Stimulated activated CD4-positive, alpha-beta T cell treated with anti-CD3 and anti-CD28 coated beads, TNF-alpha, amount 100 ng/mL, for 1 hour (primary cell): Measurements from ENCODE around the gene MCTP2.

ENCODE experiments used
- DNase-seq, 3 donors: peaks; one replicate each; pipeline ENCODE4 v3.0.0-alpha.2; 2020; ENCODE audit warnings: low read depth in 3 of 3, low spot score in 1 of 3

Gene MCTP2

GRCh38 chr15:94263341-94264273 is 32.2 kb downstream of the MCTP2 start:
- no peak for DNase-seq

- DNase-seq: no peak
Observed at GRCh38 chr15:94265009-94265408, 33.6 kb downstream of the MCTP2 start.

DNA sequence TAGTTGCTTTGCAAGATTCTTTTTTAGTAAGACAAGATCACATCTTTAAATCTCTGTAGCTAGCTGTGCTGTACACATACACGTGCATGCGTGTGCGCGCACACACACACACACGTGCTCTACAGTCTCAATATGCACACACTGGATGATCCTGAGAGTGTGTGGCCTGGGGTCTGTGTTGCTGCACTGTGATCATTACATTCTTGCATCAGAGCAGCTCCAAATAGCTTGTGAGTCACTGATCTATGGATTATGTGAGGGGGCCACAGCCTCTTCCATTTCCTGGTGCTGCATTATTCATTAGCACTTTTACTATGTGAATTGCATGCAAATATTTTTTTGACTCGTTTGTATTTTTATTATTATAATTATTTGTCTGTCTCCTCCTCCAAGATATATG is 34.6 kb downstream of the MCTP2 start:
- no peak for DNase-seq

DNA sequence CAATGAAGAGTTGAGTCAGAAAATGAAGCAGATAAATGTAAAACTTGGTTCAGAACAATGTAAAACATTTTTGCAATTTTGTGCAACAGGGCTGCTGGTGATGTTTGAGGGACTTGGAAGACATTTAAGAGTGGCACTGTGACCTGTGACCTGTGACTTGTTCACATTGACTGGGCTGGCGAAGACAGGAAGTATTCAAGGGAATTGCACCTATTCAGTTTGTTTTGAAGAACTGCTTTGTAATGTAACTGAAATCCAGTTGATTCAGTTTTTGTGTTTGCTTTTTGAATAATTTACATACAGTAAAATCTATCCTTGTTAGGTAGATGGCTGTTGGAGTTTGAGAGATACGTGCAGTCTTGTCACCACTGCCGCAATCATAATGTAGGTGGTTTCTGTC is 35.4 kb downstream of the MCTP2 start:
- no peak for DNase-seq

GRCh38 chr15:94269954-94270353 is 38.6 kb downstream of the MCTP2 start:
- DNase-seq: no peak

- no peak for DNase-seq
Observed at GRCh38 chr15:94270570-94270969, 39.2 kb downstream of the MCTP2 start.

GRCh38 chr15:94272251-94272898 is 41.0 kb downstream of the MCTP2 start:
- DNase-seq: no peak

- DNase-seq: no peak
Observed at GRCh38 chr15:94273826-94274225, 42.5 kb downstream of the MCTP2 start.

GRCh38 chr15:94274745-94275144 is 43.4 kb downstream of the MCTP2 start:
- DNase-seq: no peak

- DNase-seq: no peak
Observed at GRCh38 chr15:94277485-94277884, 46.1 kb downstream of the MCTP2 start.

GRCh38 chr15:94279736-94280135 is 48.4 kb downstream of the MCTP2 start:
- no peak for DNase-seq

DNA sequence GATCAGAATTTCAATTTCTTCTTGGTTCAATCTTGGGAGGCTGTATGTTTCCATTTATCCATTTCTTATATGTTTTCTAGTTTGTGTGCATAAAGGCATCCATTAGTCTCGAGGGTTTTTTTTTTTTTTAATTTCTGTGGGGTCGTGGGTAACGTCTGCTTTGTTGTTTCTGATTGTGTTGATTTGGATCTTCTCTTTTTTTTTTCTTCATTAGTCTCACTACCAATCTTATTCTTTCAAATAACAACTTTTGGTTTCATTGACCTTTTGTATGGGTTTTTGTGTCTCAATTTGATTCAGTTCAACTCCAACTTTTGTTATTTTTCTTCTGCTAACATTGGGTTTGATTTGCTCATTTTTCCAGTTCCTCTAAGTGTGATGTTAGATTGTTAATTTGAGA is 48.9 kb downstream of the MCTP2 start:
- DNase-seq: no peak

DNA sequence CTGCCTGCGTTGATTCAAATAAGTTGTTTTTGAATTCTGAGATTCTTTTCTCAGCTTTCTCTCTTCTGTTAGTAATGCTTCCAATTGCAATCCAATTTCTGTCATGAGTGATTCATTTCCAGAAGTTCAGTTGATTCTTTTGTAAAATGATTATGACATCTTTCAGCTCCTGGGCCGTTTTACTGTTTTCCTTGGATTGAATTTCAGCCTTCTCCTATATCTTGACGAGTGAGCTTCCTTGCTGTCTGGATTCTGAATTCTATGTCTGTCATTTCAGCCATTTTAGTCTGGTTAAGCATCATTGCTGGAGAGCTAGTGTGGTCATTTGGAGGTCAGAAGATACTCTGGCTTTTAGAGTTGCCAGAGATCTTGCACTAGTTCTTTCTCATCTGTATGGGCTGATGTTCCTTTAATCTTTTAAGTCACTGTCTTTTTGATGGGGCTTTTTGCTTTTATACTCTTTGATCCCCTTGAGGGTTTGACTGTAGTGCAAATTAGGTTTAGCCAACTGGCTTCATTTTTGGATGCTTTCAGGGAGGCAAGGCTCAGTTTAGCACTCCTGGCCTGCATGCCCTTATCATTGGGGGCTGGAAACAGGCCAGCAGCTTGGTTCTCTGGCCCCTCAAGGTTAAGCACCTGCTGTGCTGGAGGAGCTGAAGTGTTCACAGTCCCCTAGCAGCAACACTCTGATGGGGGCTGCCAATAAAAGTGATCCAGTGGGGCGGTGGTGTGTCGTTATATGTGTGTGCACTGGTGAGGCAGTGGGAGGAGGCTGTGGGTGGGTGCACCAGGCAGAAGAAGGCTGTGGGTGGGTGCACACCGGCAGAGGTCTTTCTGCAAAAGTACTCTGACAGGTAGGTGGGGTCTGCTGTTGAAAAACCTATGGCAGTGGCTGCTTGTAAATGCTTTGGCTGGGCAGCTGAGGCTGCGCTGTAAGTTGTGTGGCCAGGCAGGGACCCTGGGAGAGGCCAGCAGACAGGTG is 51.2 kb downstream of the MCTP2 start:
- no peak for DNase-seq

GRCh38 chr15:94286583-94286982 is 55.2 kb downstream of the MCTP2 start:
- no peak for DNase-seq

GRCh38 chr15:94287794-94288246 is 56.5 kb downstream of the MCTP2 start:
- no peak for DNase-seq

DNA sequence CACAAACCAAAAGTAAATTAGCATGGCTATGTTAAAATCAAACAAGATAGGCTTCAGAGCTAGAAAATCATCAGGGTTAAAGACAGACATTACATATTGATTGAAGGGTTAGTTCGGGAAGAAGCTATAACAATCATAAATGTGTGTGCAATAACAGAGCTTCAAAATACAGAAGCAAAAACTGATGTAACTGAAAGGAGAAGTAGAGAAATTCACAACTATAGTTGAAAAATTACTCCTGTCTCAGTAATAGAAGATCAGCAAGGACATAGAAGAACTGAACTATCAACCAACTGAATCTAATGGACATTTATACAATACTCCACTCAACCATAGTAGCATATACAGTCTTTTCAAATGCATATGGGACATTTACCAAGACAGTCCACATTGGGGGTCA is 59.4 kb downstream of the MCTP2 start:
- no peak for DNase-seq

GRCh38 chr15:94293411-94294402 is 62.3 kb downstream of the MCTP2 start:
- no peak for DNase-seq

GRCh38 chr15:94294556-94294955 is 63.2 kb downstream of the MCTP2 start:
- no peak for DNase-seq

GRCh38 chr15:94295275-94295674 is 63.9 kb downstream of the MCTP2 start:
- DNase-seq: no peak

DNA sequence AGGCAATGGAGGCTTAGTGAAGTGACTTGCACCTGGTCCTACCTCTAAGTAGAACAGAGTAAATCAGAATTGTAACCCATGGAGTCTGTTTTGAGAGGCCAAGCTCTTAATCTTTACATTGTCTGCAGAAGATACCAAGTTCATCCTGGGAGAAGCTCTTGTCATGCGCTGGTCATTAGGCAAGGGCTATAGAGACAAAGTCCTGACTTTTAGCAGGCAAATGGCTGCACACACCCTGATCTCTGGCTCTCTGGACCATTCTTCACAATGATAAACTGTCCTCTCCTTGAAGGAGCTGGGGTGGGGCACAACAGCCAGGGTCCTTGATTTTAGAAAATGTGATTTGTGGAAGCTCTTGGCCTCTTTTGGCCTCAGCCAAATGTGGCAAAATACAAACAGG is 65.4 kb downstream of the MCTP2 start:
- no peak for DNase-seq
